K562 (cell line): ENCODE data around the gene ERC2. TPM values are rescaled to one million over a fixed set of nuclear protein-coding genes. Genes with fewer than 3 reads are reported as not detected.

ENCODE experiments used
- ATAC-seq: fragments of 200-7000 bp; cut with Tn5 transposase; 3 replicates; pipeline ENCODE4 v1.9.1; 2020; ENCODE audit warnings: moderate library complexity
- BruUV-seq: library from RNA; stranded (reverse); fragments of 400-500 nt; replicated peaks from 2 replicates; lab custom pipeline; 2021; lab: Mats Ljungman, UMichigan
- CTCF ChIA-PET: fragments of 300-600 bp; formaldehyde crosslinking; extraction: SDS; loops from one replicate; lab custom pipeline; 2021; ENCODE audit warnings: low intra/inter-chr PET ratio; lab: Yijun Ruan, JAX
- POLR2A ChIA-PET: fragments of 300-600, 350-650 bp; sonication (Branson Sonifier 250); formaldehyde crosslinking; extraction: SDS; loops from one replicate; lab custom pipeline; 2021; ENCODE audit warnings: antibody characterized with exemption, inconsistent platforms; lab: Yijun Ruan, JAX
- DNase-seq, 4 experiments: peaks; one replicate each; pipeline versions ENCODE4 v3.0.0 to v3.0.0-alpha.2; 2011 to 2018; ENCODE audit warnings: low spot score in 3 of 4, mixed read lengths in 3 of 4; ENCODE audit errors: extremely low read depth in 1 of 4
- FAIRE-seq: peaks from 2 replicates; lab custom pipeline; 2011; peaks lifted over from hg19 to GRCh38; lab: Jason Lieb, UNC
- H2AFZ ChIP-seq: 2 replicates; pipeline ENCODE4 v1.6.0; 2011; ENCODE audit warnings: low read depth, low read length, control low read depth, inconsistent platforms
- H3K27ac ChIP-seq: fragments of 200-600 bp; 3 replicates; pipeline ENCODE4 v1.8.0; 2011; ENCODE audit warnings: low read depth, mild to moderate bottlenecking, control low read depth, inconsistent platforms, low read length, moderate library complexity, mixed read lengths; ENCODE audit errors: extremely low read depth
- H3K27me3 ChIP-seq, 2 experiments: fragments of 300-600 bp in 1 of 2; 2 replicates in 1 of 2; 3 replicates in 1 of 2; pipeline versions ENCODE4 v1.6.0 to v1.8.0; 2011; ENCODE audit warnings: inconsistent platforms in 2 of 2, low read length in 2 of 2, mild to moderate bottlenecking in 1 of 2, mixed read lengths in 1 of 2, moderate library complexity in 1 of 2; ENCODE audit not compliant: control insufficient read depth in 2 of 2, insufficient read depth in 2 of 2
- H3K36me3 ChIP-seq: fragments of 300-600 bp; 3 replicates; pipeline ENCODE4 v1.8.0; 2011; ENCODE audit warnings: mild to moderate bottlenecking, low read length, inconsistent platforms; ENCODE audit not compliant: control insufficient read depth, insufficient read depth
- H3K4me1 ChIP-seq, 2 experiments: fragments of 200-600 bp in 1 of 2; replicated peaks in 1 of 2; 2 replicates in 1 of 2; 3 replicates in 1 of 2; pipeline versions ENCODE4 v1.5.1 to v1.8.0; 2011; ENCODE audit warnings: inconsistent platforms in 2 of 2, low read length in 2 of 2, mild to moderate bottlenecking in 1 of 2, mixed read lengths in 1 of 2, moderate library complexity in 1 of 2; ENCODE audit not compliant: control insufficient read depth in 2 of 2, insufficient read depth in 2 of 2
- H3K4me2 ChIP-seq: 2 replicates; pipeline ENCODE4 v1.6.1; 2011; ENCODE audit warnings: low read length, control low read depth, inconsistent platforms, mixed read lengths; ENCODE audit not compliant: insufficient read depth
- H3K4me3 ChIP-seq: fragments of 200-600 bp; sonication (generic), shearing (Covaris generic); 2 replicates; pipeline ENCODE4 v1.5.1; 2016; ENCODE audit warnings: control low read depth, inconsistent platforms
- H3K79me2 ChIP-seq: fragments of 200-600 bp; 3 replicates; pipeline ENCODE4 v1.8.0; 2011; ENCODE audit warnings: low read length, inconsistent platforms; ENCODE audit not compliant: control insufficient read depth, insufficient read depth
- H3K9ac ChIP-seq, 2 experiments: 2 replicates each; pipeline versions ENCODE4 v1.6.0 to v1.6.1; 2011; ENCODE audit warnings: low read depth in 2 of 2, low read length in 2 of 2, control low read depth in 1 of 2, inconsistent platforms in 1 of 2, mild to moderate bottlenecking in 1 of 2, mixed read lengths in 1 of 2; ENCODE audit not compliant: insufficient read depth in 1 of 2
- H3K9me1 ChIP-seq: one replicate; pipeline ENCODE4 v1.6.0; 2011; ENCODE audit warnings: inconsistent platforms, mild to moderate bottlenecking, low read length, moderate library complexity; ENCODE audit not compliant: control insufficient read depth, insufficient read depth
- H3K9me3 ChIP-seq: replicated peaks from 2 replicates; pipeline ENCODE4 v1.5.1; 2011; ENCODE audit warnings: low read depth, low read length, inconsistent platforms; ENCODE audit not compliant: control insufficient read depth, insufficient read depth
- H4K20me1 ChIP-seq: replicated peaks from 2 replicates; pipeline ENCODE4 v1.6.1; 2011; ENCODE audit warnings: low read length, inconsistent platforms, mixed read lengths; ENCODE audit not compliant: control insufficient read depth, insufficient read depth
- CTCF ChIP-seq, 3 experiments: IDR thresholded peaks in 2 of 3; conservative IDR thresholded peaks in 1 of 3; 2 replicates each; pipeline ENCODE4 v1.5.1; 2011 to 2012; ENCODE audit warnings: low read length in 3 of 3, mild to moderate bottlenecking in 3 of 3, control low read depth in 2 of 3, improper control_type of control experiment in 1 of 3, inconsistent platforms in 1 of 3, low read depth in 1 of 3, mixed read lengths in 1 of 3, moderate library complexity in 1 of 3; ENCODE audit not compliant: insufficient read depth in 2 of 3
- MTA1 ChIP-seq: fragments of 450-650 bp; IDR thresholded peaks from 2 replicates; pipeline ENCODE4 v1.6.1; 2017; ENCODE audit warnings: borderline replicate concordance
- NEUROD1 ChIP-seq: fragments of 150-350 bp; IDR thresholded peaks from 2 replicates; pipeline ENCODE4 v1.6.1; 2014; ENCODE audit warnings: borderline replicate concordance, low read length, low read depth; ENCODE audit not compliant: partially characterized antibody
- TRIM28 ChIP-seq: fragments of 450-650 bp; IDR thresholded peaks from 2 replicates; pipeline ENCODE4 v1.6.1; 2017
- ZNF707 ChIP-seq: fragments of 250-450 bp; sonication (Bioruptor Pico); conservative IDR thresholded peaks from 2 replicates; pipeline ENCODE4 v1.8.0; 2022; ENCODE audit warnings: inconsistent platforms, mild to moderate bottlenecking, moderate library complexity
- WGBS: fragments of 100-300 bp; shearing (Covaris generic); methylation state at CpG from one replicate; pipeline ENCODE4 v1.1.6; 2016; ENCODE audit warnings: low coverage, mixed read lengths; ENCODE audit not compliant: insufficient coverage; ENCODE audit errors: missing lambda C conversion rate; 5-methylcytosine and 5-hydroxymethylcytosine counted together
- in situ Hi-C: fragments of 300-500 bp; cut with MboI; formaldehyde crosslinking; loops from 4 replicates; pipeline ENCODE4 v1.15.0; 2018; ENCODE audit warnings: inconsistent platforms, mixed read lengths
- intact Hi-C: fragments of 100-400 bp; cut with micrococcal nuclease; formaldehyde crosslinking; loops from 2 replicates; pipeline ENCODE4 v1.14.2; 2022
- polyA plus RNA-seq, 8 experiments: library from polyadenylated mRNA; depleted of rRNA in 4 of 8; stranded (reverse) in 5 of 8; unstranded in 3 of 8; fragments of >200 nt; fragmentation: Nextera tagmentation in 2 of 8; fragmentation: Illumina TruSeq in 1 of 8; extraction: Ambion mirVana in 2 of 8; extraction: Trizol in 1 of 8; gene quantifications; 2 replicates each; pipeline versions ENCODE4 v1.2.1 to v1.2.3, GENCODE V29; 2011 to 2014; ENCODE audit warnings: inconsistent platforms in 1 of 8, missing spikeins in 1 of 8
- total RNA-seq, 7 experiments: library from RNA; depleted of rRNA in 6 of 7; stranded (reverse); fragments of >200 nt in 6 of 7; fragmentation: Illumina TruSeq in 2 of 7; extraction: Trizol in 2 of 7; gene quantifications; 2 replicates each; pipeline versions ENCODE4 v1.2.1 to v1.2.3, GENCODE V29; 2011 to 2021; ENCODE audit warnings: low replicate concordance in 1 of 7

Gene ERC2
- total and polyA plus RNA-seq, 9 of the 15 experiments (the other 6 are each of a cell fraction or from before 2014, with no cell fraction given): 0.04 to 0.18 (median 0.07) TPM; not detected in 2

GRCh38 chr3:56302417-56302816, 165.8 kb downstream of the ERC2 start:
- H3K4me1 ChIP-seq: no peaks in the 10 kb centered on the region
- WGBS: 0% methylated on average over 2 of the region's 2 CpGs
- ChIA-PET POLR2A (no interaction called here), CTCF (no interaction called here)
- no peak for ATAC-seq
- H3K36me3 ChIP-seq: no peaks in the 10 kb centered on the region
- intact Hi-C loops (no loop called here), in situ Hi-C loops (no loop called here)
- no peak for TF ChIP-seq ZNF707 (CRISPR knock-in tag)
- TF ChIP-seq CTCF (IDR thresholded peaks at IDR 0.05 in 2 of 3, conservative IDR thresholded peaks at IDR 0.05 in 1 of 3; ENCODE audit: insufficient read depth in 2 of 3, low read depth in 1 of 3, low read length in 3 of 3): peak; percentile 17 to 25 (median 21); a peak in 3 of 6 replicates
- no peak for TF ChIP-seq MTA1
- no peak for TF ChIP-seq NEUROD1
- no peak for TF ChIP-seq TRIM28
- no peaks in the 10 kb centered on the region for H3K9me1 ChIP-seq
- no peak overlapping the region for H3K4me3 ChIP-seq
- no peak overlapping the region for H2AFZ ChIP-seq
- FAIRE-seq: no peak
- BruUV-seq: no TSS peak
- no peak overlapping the region for H3K9ac ChIP-seq
- no peak overlapping the region for H3K4me2 ChIP-seq
- DNase-seq: peak in 1 of 4 experiments; percentile 2
- no peaks in the 10 kb centered on the region for H3K9me3 ChIP-seq
- no peaks in the 10 kb centered on the region for H3K79me2 ChIP-seq
- no peaks in the 10 kb centered on the region for H4K20me1 ChIP-seq
- H3K27me3 ChIP-seq: no peaks in the 10 kb centered on the region
- no peak overlapping the region for H3K27ac ChIP-seq
